Ishikawa (cell line): ENCODE measurements around the gene NOL4L.

Source experiments
- CEBPB ChIP-seq: IDR thresholded peaks from 2 replicates; pipeline ENCODE4 v1.6.1; 2012
- CREB1 ChIP-seq: IDR thresholded peaks from 2 replicates; pipeline ENCODE4 v1.6.1; 2012; ENCODE audit warnings: low read depth
- EGR1 ChIP-seq: IDR thresholded peaks from 2 replicates; pipeline ENCODE4 v1.6.1; 2012
- EP300 ChIP-seq: IDR thresholded peaks from 2 replicates; pipeline ENCODE4 v1.6.1; 2012; ENCODE audit warnings: borderline replicate concordance
- FOXM1 ChIP-seq: IDR thresholded peaks from 2 replicates; pipeline ENCODE4 v1.6.1; 2012; ENCODE audit warnings: low read depth, borderline replicate concordance
- MAX ChIP-seq: IDR thresholded peaks from 2 replicates; pipeline ENCODE4 v1.6.1; 2012
- NFIC ChIP-seq: IDR thresholded peaks from 2 replicates; pipeline ENCODE4 v1.6.1; 2012
- RAD21 ChIP-seq: IDR thresholded peaks from 2 replicates; pipeline ENCODE4 v1.6.1; 2012; ENCODE audit warnings: low read depth
- TAF1 ChIP-seq: IDR thresholded peaks from 2 replicates; pipeline ENCODE4 v1.6.1; 2012; ENCODE audit warnings: low read depth, mild to moderate bottlenecking
- TCF12 ChIP-seq: IDR thresholded peaks from 2 replicates; pipeline ENCODE4 v1.6.1; 2012; ENCODE audit warnings: low read depth
- TEAD4 ChIP-seq: IDR thresholded peaks from 2 replicates; pipeline ENCODE4 v1.6.1; 2012
- YY1 ChIP-seq: IDR thresholded peaks from 2 replicates; pipeline ENCODE4 v1.6.1; 2012; ENCODE audit warnings: low read depth
- ZBTB7A ChIP-seq: IDR thresholded peaks from 2 replicates; pipeline ENCODE4 v1.6.1; 2012; ENCODE audit warnings: low read depth
- TF ChIP-seq, protein P1 (sequence below): IDR thresholded peaks from 2 replicates; pipeline ENCODE4 v1.6.1; 2012; ENCODE audit warnings: low read depth, mild to moderate bottlenecking
- TF ChIP-seq, protein P2 (sequence below): IDR thresholded peaks from 2 replicates; pipeline ENCODE4 v1.6.1; 2012

The NOL4L gene

DNA sequence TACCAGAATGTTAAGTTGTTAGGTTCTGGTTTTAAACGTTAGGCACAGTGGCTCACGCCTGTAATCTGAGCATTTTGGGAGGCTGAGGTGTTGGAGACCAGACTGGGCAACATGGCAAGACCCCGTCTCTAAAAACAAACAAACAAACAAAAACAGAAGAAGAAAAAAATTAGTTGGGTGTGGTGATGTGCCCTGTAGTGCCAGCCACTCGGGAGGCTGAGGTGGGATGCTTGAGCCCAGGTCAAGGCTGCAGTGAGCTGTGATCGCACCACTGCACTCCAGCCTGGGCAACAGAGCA, 19.4 kb downstream of the NOL4L start:
- TF ChIP-seq, protein P1, sequence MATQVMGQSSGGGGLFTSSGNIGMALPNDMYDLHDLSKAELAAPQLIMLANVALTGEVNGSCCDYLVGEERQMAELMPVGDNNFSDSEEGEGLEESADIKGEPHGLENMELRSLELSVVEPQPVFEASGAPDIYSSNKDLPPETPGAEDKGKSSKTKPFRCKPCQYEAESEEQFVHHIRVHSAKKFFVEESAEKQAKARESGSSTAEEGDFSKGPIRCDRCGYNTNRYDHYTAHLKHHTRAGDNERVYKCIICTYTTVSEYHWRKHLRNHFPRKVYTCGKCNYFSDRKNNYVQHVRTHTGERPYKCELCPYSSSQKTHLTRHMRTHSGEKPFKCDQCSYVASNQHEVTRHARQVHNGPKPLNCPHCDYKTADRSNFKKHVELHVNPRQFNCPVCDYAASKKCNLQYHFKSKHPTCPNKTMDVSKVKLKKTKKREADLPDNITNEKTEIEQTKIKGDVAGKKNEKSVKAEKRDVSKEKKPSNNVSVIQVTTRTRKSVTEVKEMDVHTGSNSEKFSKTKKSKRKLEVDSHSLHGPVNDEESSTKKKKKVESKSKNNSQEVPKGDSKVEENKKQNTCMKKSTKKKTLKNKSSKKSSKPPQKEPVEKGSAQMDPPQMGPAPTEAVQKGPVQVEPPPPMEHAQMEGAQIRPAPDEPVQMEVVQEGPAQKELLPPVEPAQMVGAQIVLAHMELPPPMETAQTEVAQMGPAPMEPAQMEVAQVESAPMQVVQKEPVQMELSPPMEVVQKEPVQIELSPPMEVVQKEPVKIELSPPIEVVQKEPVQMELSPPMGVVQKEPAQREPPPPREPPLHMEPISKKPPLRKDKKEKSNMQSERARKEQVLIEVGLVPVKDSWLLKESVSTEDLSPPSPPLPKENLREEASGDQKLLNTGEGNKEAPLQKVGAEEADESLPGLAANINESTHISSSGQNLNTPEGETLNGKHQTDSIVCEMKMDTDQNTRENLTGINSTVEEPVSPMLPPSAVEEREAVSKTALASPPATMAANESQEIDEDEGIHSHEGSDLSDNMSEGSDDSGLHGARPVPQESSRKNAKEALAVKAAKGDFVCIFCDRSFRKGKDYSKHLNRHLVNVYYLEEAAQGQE: no peak
- TF ChIP-seq YY1: no peak
- TF ChIP-seq FOXM1: no peak
- no peak for TF ChIP-seq NFIC
- no peak for TF ChIP-seq CREB1
- TF ChIP-seq TEAD4: no peak
- TF ChIP-seq MAX: no peak
- TF ChIP-seq EGR1: no peak
- TF ChIP-seq CEBPB: no peak
- no peak for TF ChIP-seq TCF12
- TF ChIP-seq, protein P2, sequence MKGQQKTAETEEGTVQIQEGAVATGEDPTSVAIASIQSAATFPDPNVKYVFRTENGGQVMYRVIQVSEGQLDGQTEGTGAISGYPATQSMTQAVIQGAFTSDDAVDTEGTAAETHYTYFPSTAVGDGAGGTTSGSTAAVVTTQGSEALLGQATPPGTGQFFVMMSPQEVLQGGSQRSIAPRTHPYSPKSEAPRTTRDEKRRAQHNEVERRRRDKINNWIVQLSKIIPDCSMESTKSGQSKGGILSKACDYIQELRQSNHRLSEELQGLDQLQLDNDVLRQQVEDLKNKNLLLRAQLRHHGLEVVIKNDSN: no peak
- TF ChIP-seq RAD21: no peak
- no peak for TF ChIP-seq ZBTB7A
- TF ChIP-seq TAF1: no peak
- no peak for TF ChIP-seq EP300

GRCh38 chr20:32564921-32565734, 20.0 kb downstream of the NOL4L start:
- no peak for TF ChIP-seq CEBPB

- no peak for TF ChIP-seq RAD21
- TF ChIP-seq TEAD4: no peak
These were observed 20.7 kb downstream of the NOL4L start for GRCh38 chr20:32564440-32564839.

DNA sequence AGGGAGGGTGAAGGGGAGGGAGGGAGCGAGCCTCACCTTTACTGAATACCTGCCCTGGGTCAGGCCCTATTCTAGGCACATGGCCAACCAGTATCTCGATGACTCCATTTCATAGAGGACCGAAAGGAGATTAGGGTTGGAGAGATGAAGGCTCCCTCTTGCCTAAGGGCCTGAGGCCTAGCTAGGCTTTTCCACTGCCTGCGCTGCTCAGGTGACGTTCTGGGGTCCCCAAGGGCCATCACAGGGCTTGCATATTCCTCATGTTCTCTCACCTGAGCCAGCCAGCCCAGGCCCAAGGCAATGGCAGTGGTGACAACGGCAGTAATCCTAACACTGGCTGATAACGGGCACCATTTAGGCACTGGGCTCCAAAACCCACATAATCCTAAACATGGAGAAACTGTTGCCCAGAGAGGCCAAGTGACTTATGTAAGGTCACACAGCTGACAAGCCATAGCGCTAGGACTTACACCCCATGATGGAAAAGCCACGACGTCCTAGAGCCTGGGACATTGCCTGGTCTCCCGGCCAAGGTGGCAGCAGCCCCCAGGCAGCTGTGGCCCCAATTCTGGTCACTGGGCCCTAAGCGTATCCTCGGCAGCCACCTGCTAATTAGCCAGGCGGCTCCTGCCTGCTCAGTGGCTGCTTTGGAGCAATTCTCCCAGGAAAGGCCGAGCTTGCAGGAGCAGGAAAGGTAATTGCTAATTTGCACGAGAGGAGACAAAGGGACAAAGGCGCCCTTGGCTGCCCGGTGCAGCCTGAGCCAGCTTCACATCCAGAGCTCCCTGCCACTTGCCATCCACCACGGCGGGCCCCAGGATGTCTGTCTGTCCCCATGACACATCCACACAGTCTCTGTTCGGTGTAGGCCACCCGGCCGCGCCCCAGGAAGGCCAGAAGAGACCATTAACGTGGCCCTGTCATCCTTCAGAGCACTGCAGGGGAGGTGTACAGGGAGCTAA, 21.5 kb downstream of the NOL4L start:
- TF ChIP-seq EGR1 (no peak), NFIC (no peak), ZBTB7A (no peak), MAX (no peak), TEAD4 (no peak), TCF12 (no peak)
- TF ChIP-seq, protein P1: no peak

DNA sequence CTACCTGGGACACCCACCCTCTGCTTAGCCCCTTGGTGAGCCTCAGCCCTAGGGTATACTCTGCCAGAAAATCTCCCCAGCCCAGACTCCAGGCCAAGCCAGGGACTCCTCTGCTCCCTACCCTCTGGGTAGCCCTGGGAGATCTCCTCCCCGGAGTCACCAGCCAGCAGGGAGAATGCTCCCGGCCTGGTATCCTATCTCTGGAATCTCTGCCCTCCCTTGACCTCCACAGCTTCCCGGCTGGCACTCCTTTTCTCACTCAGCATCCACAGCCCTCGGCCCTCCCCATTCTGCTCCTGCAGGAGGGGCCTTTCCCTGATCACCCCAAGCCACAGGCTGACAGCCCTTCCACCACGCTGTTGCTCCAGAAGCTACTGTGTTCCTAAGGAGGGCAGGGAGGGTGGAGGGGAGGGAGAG, 22.6 kb downstream of the NOL4L start:
- no peak for TF ChIP-seq YY1
- no peak for TF ChIP-seq TEAD4
- no peak for TF ChIP-seq NFIC
- TF ChIP-seq TAF1: no peak

- no peak for TF ChIP-seq TAF1
- peak; percentile 5; the same call in 1 of the 2 replicates for TF ChIP-seq CEBPB
- TF ChIP-seq RAD21: no peak
- no peak for TF ChIP-seq EGR1
- no peak for TF ChIP-seq EP300
These were observed 23.9 kb downstream of the NOL4L start for GRCh38 chr20:32560989-32561830.
